GM21825 (cell line): ENCODE measurements around the gene FCRL2.

Source experiments
- ATAC-seq: cut with Tn5 transposase; IDR thresholded peaks from one replicate; pipeline ENCODE4 v1.9.1; 2021; ENCODE audit warnings: mild to moderate bottlenecking, moderate library complexity; ENCODE audit not compliant: unreplicated experiment

Gene FCRL2

DNA sequence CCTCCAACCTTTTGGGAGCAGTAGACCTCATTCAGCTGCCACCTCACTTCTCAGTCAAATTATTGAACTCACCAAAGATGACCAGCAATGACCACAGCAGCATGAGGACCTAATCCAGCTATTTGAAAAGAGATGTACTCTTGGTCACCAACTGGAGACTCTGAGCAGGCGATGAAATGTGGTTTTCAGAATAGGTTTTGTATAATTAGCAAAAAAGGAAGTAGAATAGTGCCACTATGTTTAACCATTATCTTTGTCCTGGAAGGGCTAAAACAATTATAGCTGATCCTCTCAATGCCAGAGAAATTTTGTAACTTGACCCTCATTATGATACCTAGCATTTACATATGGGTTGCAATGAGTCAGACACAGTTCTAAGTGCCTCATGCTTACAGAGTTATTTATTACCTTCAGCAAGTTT is at the start of gene FCRL2:
TSS of gene FCRL2 (minus strand) at position 162 of the 421 bp plus-strand sequence. CDS start at position 103, 59 bp downstream.
- peak; percentile 56 for ATAC-seq

DNA sequence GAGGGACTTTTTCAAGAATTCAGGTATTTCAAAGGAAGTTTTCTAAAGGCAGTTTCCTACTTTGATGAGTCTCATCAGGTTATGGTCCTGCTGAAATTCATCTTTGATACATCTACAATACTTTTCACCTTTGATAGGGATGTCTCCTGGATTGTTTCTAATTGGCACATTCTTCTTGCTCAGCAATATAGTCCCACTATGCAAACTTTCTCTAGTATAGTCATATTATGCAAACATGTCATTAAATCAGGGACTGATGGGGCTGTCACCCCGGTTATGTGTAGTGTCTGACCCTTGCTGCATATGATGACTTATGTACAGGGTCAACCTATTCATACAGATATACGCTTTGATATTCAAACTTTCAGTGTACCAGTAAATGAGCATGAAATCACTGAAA is 43.4 kb upstream of the FCRL2 start:
- no peak for ATAC-seq

DNA sequence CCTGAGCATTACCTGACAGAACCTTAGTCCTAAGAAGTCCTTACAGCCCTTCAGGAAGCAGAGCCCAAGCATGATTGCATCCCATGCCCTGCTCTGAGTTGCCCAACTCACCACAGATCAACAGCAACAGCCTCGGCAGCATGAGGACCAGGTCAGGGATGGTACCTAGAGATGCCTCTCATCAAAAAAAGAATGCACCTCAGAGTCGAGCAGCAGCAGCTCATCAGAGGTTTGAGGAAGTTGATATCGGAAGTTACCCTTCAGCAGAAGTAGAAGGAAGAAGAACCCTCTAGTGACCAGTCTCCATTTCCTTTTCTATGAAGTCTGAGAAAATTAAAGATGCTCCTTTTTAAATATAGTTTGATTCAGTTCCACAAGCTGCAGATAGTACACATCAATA is 43.0 kb upstream of the FCRL2 start, which contains the start of gene FCRL1:
TSS of gene FCRL1 (minus strand) at position 225 of the 400 bp plus-strand sequence. CDS start at position 142, 83 bp downstream.
- no peak for ATAC-seq

GRCh38 chr1:157819215-157819614 is 42.3 kb upstream of the FCRL2 start:
- ATAC-seq = no peak

DNA sequence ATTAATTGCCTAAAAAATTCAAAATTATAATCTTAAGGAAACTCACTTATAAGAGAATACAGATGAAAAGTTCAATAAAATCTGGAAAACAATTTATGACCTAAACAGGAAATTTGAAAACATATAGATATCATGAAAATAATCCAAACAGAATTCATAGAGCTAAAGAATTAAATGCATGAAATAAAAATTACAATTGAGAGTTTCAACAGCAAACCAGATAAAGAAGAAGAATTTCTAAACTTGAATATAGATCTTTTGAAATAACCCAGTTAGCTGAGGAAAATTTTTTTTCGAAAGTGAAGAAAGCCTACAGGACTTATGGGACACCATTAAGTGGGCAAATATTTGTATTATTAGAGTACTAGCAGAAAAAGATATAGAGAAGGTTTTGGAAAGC is 36.3 kb upstream of the FCRL2 start:
- no peak for ATAC-seq

- ATAC-seq = peak; percentile 89
These were observed 29.7 kb upstream of the FCRL2 start for GRCh38 chr1:157806431-157807149.

GRCh38 chr1:157803851-157804250 is 26.9 kb upstream of the FCRL2 start:
- no peak for ATAC-seq

DNA sequence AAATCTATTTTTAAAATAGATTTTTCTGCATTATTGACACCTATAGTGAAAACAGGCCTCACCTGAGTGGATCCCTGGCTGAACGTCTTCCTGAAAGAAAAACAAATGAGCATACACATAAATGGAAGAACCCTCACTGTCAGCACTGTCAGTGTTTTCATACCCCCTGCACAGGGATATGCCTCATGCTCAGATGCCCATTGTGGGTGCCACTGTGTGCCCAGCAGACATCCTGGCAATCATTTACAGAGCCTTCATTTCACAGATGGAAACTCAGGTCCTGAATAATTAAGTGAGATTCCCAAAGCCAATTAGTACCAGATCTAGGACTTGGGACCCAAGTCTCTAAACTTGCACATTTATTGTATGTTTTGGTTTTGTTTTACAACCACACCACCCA is 23.1 kb upstream of the FCRL2 start:
- ATAC-seq = no peak

- no peak for ATAC-seq
These were observed 21.3 kb upstream of the FCRL2 start for GRCh38 chr1:157798211-157798610.

DNA sequence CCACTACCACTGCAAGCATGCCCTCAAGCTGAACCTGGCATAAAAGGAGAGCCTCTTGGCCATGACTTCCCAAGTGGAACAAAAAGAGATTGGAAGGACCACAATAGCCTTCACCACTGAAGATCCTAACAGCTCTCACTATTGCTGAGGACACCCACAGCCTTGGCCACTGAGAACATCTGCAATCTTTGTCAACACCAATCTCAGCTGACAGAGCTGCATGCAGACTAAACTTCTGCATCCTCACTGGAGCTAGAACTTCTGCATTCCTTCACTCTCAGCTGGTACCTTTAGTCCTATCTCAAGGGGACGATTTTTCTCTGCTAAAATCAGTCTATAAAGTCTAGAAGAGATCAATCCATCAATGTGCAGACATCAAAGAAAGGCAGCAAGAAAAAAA is 8.3 kb upstream of the FCRL2 start:
- ATAC-seq = no peak

- no peak for ATAC-seq
These were observed 7.9 kb upstream of the FCRL2 start for GRCh38 chr1:157784801-157785200.

DNA sequence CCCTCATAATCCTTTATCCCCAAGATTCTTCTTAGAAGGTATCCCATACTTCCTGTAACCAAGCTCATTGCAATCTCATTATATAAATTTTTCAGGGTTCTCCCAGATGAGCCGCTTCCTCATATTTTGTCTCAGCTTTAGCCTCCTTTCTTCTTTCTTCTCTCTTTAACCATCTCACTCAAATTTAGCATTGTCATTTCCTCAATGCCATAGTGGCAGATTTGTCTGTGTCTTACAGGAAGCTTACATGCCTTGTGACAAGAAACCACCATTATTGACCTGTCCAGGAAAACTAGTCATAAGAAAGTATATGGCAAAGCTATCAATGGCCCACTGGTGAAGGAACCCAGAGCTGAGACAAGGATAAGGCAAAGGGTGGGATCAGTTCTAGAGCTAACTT is 6.0 kb upstream of the FCRL2 start:
- no peak for ATAC-seq

DNA sequence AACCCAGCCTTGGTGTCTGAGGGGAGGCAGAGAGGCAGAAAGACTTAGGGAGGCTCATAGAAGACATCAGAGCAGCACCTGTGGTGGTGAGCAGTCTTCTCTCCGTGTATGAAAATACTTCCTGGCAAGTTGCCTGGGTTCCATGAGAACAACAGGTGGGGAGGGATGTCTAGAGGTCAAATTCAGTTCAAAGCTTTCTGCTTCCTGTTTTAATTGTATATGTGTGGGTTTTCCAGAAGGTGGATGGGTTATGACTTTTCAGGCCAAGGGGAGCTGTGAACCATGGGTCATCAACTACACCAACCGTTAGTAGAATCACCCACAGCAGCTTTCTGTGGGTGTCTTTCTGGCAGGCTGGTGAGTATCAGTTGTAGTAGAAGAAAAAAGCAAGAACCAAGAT is 4.1 kb upstream of the FCRL2 start:
- no peak for ATAC-seq

- ATAC-seq = no peak
These were observed 1.6 kb downstream of the FCRL2 start for GRCh38 chr1:157775101-157775870.

GRCh38 chr1:157774412-157774811 is 2.5 kb downstream of the FCRL2 start:
- no peak for ATAC-seq

- peak; percentile 53 for ATAC-seq
These were observed 3.2 kb downstream of the FCRL2 start for GRCh38 chr1:157773493-157774350.

DNA sequence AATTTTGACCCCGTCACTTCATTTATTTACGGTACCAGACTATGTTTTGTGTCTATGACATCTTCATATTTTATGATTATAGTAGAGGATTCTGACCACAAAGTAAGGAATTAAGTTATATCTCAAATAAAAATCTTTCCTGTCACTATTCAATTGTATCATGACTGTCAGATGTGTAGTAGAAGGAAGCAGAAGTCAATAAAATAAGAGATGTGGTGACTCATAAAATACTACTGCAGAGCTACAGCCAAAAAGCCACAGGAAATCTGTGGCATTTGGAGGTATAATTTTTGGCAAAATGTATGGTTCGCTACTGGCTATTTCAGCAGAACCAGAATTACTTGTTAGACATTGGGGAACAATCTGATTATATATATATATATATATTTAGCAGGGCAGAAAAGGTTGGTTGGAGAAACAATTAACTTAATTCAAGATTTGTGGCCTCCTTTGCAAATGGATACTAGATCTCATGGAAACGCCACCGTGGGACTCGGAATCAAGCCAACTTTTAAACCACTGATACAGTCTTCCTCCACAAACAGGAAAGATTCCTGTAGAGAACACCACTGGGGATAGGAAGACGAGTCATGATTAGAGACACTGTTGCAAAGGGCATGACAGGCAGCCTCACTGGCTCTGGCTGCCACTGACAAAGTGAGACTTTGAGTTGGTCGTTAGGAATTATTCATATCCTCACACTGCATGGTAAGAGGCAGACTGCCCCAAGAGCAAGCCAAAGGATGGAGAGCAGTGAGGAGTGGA is 5.1 kb downstream of the FCRL2 start:
- ATAC-seq = no peak

DNA sequence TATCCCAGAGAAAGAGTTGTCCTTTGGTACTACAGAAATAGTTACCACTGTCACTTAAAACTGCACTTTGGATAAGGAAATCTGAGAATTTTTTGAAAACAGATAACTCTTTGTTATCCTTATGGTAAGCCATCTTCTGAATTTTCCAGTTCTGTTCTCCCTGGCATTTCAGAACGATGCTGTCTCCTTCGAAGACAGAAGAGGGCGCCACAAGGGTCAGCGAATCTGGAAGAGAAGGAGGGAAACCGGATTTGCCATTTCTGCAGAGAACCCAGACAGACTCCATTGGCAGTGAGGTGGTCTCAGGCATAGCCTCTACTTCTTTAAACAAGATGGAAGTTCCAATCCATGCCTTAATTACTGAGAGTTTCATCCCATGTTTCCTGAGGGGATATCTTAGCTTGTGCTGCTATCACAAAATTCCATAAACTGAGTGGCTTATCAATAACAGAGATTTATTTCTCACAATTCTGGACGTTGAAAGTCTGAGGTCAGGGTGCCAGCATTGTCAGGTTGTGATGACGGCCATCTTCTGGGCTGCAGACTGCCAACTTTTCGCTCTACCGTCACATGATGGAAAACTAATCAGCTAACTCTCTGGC is 6.4 kb downstream of the FCRL2 start:
- no peak for ATAC-seq

GRCh38 chr1:157766792-157767191 is 10.1 kb downstream of the FCRL2 start:
- ATAC-seq = no peak

- no peak for ATAC-seq
These were observed 18.9 kb downstream of the FCRL2 start for GRCh38 chr1:157758018-157758417.
